ENCODE data around the gene SLC22A7.

GRCh38 chr6:43274916-43275597 lies 23.0 kb upstream of the SLC22A7 start:
- TF ChIP-seq, protein P1, sequence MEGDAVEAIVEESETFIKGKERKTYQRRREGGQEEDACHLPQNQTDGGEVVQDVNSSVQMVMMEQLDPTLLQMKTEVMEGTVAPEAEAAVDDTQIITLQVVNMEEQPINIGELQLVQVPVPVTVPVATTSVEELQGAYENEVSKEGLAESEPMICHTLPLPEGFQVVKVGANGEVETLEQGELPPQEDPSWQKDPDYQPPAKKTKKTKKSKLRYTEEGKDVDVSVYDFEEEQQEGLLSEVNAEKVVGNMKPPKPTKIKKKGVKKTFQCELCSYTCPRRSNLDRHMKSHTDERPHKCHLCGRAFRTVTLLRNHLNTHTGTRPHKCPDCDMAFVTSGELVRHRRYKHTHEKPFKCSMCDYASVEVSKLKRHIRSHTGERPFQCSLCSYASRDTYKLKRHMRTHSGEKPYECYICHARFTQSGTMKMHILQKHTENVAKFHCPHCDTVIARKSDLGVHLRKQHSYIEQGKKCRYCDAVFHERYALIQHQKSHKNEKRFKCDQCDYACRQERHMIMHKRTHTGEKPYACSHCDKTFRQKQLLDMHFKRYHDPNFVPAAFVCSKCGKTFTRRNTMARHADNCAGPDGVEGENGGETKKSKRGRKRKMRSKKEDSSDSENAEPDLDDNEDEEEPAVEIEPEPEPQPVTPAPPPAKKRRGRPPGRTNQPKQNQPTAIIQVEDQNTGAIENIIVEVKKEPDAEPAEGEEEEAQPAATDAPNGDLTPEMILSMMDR (IDR thresholded peaks at IDR 0.05; ENCODE audit: low read depth, low read length, poor library complexity, severe bottlenecking): no peak
- no peak for TF ChIP-seq EZH2phosphoT487 (IDR thresholded peaks at IDR 0.05; ENCODE audit: borderline replicate concordance, low read length)

Data from DOHH2 (cell line).